Lower lobe of right lung (tissue), 2 donors: ENCODE results near the gene C8G. TPM values are rescaled to one million over a fixed set of nuclear protein-coding genes. Genes with fewer than 3 reads are reported as not detected.
A peak's percentile ranks its signal among the peaks of the same experiment; 100 is the strongest.

Experiments used
- ATAC-seq, 2 donors: fragments of 200-7000 bp; cut with Tn5 transposase; one replicate each; pipeline ENCODE4 v1.9.1; 2020 to 2022; ENCODE audit warnings: mild to moderate bottlenecking in 2 of 2, moderate library complexity in 2 of 2
- DNase-seq: peaks from one replicate; pipeline ENCODE4 v3.0.0-alpha.2; 2020
- H3K27ac ChIP-seq: fragments of 200-600 bp; one replicate; pipeline ENCODE4 v1.8.0; 2022
- H3K27me3 ChIP-seq: fragments of 200-600 bp; one replicate; pipeline ENCODE4 v1.8.0; 2022; ENCODE audit warnings: low read depth
- H3K36me3 ChIP-seq: fragments of 200-600 bp; one replicate; pipeline ENCODE4 v1.8.0; 2022; ENCODE audit warnings: mild to moderate bottlenecking
- H3K4me1 ChIP-seq: fragments of 200-600 bp; one replicate; pipeline ENCODE4 v1.8.0; 2022
- H3K4me3 ChIP-seq: fragments of 200-600 bp; one replicate; pipeline ENCODE4 v1.8.0; 2022; ENCODE audit warnings: mild to moderate bottlenecking
- H3K9me3 ChIP-seq: fragments of 200-600 bp; one replicate; pipeline ENCODE4 v1.8.0; 2022
- intact Hi-C: fragments of 100-400 bp; cut with DNase I; formaldehyde crosslinking; loops from one replicate; pipeline ENCODE4 v1.11.0; 2022
- total RNA-seq: library from RNA; stranded (reverse); fragmentation: NEBNext Ultra II Directional; extraction: Animal tissue kit (Norgen Biotek cat#: 25700); gene quantifications from one replicate; pipeline ENCODE4 v1.2.1, GENCODE V29; 2021
- TF ChIP-seq, protein P1 (sequence below): fragments of 200-600 bp; IDR thresholded peaks from one replicate; pipeline ENCODE4 v1.8.0; 2022; ENCODE audit warnings: antibody characterized with exemption, mild to moderate bottlenecking
- donor health status: DM: no; HTN: yes; CAD: no; lungs with severe emphysema.

Gene C8G
- total RNA-seq, 1 donor from 2014 or later: 2.2 TPM

GRCh38 chr9:136985027-136985602, 40.1 kb downstream of the C8G start:
- DNase-seq (no peak), ATAC-seq (peak in 1 of 2 donors; percentile 3)
- H3K4me1 ChIP-seq: peaks cover 19% of the 10 kb centered on the region
- H3K9me3 ChIP-seq: no peaks in the 10 kb centered on the region
- no peak overlapping the region for H3K27ac ChIP-seq
- intact Hi-C loops: no loop called here
- no peak overlapping the region for H3K4me3 ChIP-seq
- no peaks in the 10 kb centered on the region for H3K36me3 ChIP-seq
- peaks cover 28% of the 10 kb centered on the region for H3K27me3 ChIP-seq
- TF ChIP-seq, protein P1, sequence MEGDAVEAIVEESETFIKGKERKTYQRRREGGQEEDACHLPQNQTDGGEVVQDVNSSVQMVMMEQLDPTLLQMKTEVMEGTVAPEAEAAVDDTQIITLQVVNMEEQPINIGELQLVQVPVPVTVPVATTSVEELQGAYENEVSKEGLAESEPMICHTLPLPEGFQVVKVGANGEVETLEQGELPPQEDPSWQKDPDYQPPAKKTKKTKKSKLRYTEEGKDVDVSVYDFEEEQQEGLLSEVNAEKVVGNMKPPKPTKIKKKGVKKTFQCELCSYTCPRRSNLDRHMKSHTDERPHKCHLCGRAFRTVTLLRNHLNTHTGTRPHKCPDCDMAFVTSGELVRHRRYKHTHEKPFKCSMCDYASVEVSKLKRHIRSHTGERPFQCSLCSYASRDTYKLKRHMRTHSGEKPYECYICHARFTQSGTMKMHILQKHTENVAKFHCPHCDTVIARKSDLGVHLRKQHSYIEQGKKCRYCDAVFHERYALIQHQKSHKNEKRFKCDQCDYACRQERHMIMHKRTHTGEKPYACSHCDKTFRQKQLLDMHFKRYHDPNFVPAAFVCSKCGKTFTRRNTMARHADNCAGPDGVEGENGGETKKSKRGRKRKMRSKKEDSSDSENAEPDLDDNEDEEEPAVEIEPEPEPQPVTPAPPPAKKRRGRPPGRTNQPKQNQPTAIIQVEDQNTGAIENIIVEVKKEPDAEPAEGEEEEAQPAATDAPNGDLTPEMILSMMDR: no peak

DNA sequence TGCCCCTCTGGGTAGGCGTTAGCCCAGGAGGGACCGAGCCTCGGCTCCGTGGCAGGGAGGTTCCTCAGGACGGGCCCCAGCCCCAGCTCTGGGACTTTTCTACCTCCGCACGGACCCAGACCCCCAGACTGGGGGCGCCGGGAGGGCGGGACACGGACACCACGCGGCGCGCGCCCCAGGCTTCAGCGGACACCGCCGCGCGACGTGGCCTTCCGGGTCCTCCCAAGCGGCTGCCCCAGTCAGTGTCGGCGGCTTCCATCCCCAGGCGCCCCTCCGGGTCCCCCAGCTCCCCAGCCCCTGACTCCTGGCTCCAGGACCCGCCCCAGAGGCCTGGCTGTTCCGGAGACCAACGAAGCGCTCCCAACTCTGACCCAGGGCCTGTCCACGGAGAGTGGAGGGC, 40.8 kb downstream of the C8G start:
- Histone ChIP-seq H3K27ac (no peak overlapping the region), H3K9me3 (no peaks in the 10 kb centered on the region), H3K4me3 (no peak overlapping the region), H3K36me3 (no peaks in the 10 kb centered on the region), H3K27me3 (peaks cover 28% of the 10 kb centered on the region), H3K4me1 (peaks cover 16% of the 10 kb centered on the region)
- TF ChIP-seq, protein P1: no peak
- intact Hi-C loops: no loop called here
- ATAC-seq (no peak), DNase-seq (no peak)

GRCh38 chr9:136988872-136989271, 43.8 kb downstream of the C8G start:
- H3K4me1 ChIP-seq: peaks cover 27% of the 10 kb centered on the region
- intact Hi-C loops: no loop called here
- peaks cover 28% of the 10 kb centered on the region for H3K27me3 ChIP-seq
- ATAC-seq: no peak
- no peak overlapping the region for H3K4me3 ChIP-seq
- TF ChIP-seq, protein P1: no peak
- no peak for DNase-seq
- peaks cover 7% of the 10 kb centered on the region for H3K36me3 ChIP-seq
- no peak overlapping the region for H3K27ac ChIP-seq
- no peaks in the 10 kb centered on the region for H3K9me3 ChIP-seq

DNA sequence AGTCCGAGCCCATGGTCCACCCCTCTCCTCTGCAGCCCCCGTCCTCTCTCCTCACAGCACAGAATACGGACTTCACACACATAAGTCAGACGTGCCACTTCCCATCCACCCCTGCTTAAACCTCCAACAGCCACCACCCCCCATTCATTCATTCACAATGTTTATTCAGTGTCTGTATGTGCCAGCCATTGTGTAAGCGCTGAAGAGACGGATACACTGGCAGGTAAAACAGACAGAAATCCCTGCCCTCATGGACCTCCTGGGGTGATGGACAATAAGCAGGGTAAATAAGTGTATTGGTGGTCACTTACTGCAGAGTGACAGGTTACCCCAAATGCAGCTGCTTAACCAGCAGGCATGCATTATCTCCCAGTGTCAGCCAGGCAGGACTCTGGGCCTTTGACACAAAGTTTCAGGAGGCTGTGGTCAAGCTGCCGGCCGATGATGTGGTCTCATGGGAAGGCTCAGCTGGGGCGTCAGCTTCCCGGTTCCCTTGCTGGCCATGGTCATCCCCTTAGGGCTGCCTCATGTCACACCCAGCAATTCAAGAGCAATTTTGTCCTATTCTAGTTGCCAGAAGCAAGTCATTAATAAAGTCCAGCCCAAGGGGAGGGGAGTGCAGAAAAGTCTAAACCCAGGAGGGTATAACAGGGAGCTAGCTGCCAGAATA, 45.3 kb downstream of the C8G start:
- peaks cover 37% of the 10 kb centered on the region for H3K4me1 ChIP-seq
- no peak for ATAC-seq
- H3K27ac ChIP-seq: no peak overlapping the region
- intact Hi-C loops: no loop called here
- peaks cover 16% of the 10 kb centered on the region for H3K36me3 ChIP-seq
- TF ChIP-seq, protein P1: no peak
- H3K4me3 ChIP-seq: no peak overlapping the region
- peaks cover 15% of the 10 kb centered on the region for H3K27me3 ChIP-seq
- no peaks in the 10 kb centered on the region for H3K9me3 ChIP-seq
- DNase-seq: no peak

GRCh38 chr9:136991993-136992818, 47.2 kb downstream of the C8G start, which contains the start of gene PAXX:
TSS of gene PAXX (plus strand) at chr9:136992422. CDS start at chr9:136992444, 22 bp downstream.
- Histone ChIP-seq H3K9me3 (no peaks in the 10 kb centered on the region), H3K27ac (peak within 1 kb of the TSS; percentile 85), H3K4me3 (peak within 1 kb of the TSS; percentile 90), H3K27me3 (no peaks in the 10 kb centered on the region), H3K4me1 (peaks cover 55% of the 10 kb centered on the region), H3K36me3 (peaks cover 16% of the 10 kb centered on the region)
- ATAC-seq (peak; percentile 86 to 92), DNase-seq (peak; percentile 97)
- TF ChIP-seq, protein P1: no peak
- intact Hi-C loops: no loop called here
